ENCODE data around the gene EVC2. TPM values are rescaled to one million over a fixed set of nuclear protein-coding genes. Genes with fewer than 3 reads are reported as not detected.

EVC2 gene
- total RNA-seq, 3 donors from 2014 or later (not counting 1 experiment from before 2014, with no cell fraction given), result 0.20 to 2.6 (median 1.5) TPM

DNA sequence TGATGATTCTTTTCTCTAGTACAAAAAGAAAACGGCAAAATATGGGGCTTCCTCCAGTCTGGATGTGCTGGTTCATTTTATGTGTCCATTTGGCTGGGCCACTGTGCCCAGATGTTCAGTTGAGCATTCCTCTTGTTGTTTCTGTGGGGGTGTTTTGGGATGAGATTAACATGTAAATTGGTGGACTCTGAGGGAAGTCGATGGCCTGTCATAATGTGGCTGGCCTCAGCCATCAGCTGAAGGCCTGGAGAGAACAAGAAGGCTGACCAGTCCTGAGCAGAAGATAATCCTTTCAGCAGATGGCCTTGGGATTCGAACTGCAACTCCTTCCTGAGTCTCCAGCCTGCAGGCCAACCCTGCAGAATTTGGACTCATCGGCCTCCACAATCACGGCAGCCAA, 136.7 kb downstream of the EVC2 start:
- Histone ChIP-seq H3K27me3 (ENCODE audit: control insufficient read depth, insufficient read depth, low read length) (no peaks in the 10 kb centered on the region), H3K4me1 (ENCODE audit: control insufficient read depth, insufficient read depth, low read length) (peaks cover 9% of the 10 kb centered on the region), H3K27ac (ENCODE audit: low read length) (no peak overlapping the region), H3K4me3 (ENCODE audit: low read length) (no peak overlapping the region), H3K36me3 (ENCODE audit: control insufficient read depth, insufficient read depth, low read length) (no peaks in the 10 kb centered on the region), H3K9me3 (ENCODE audit: control insufficient read depth, insufficient read depth, low read length) (no peaks in the 10 kb centered on the region)
- no peaks in the 10 kb centered on the region for H3K9me3 Mint-ChIP-seq
- H3K27me3 Mint-ChIP-seq (ENCODE audit: low read depth in 2 of 2), result peaks cover 0 to 3% of the 10 kb centered on the region in 2 donors
- H3K27ac Mint-ChIP-seq, result no peak overlapping the region
- ATAC-seq (no peak), DNase-seq (no peak)
- H3K4me3 Mint-ChIP-seq, result no peak overlapping the region
- WGBS (ENCODE audit: insufficient coverage), result 88% methylated on average over 5 of the region's 5 CpGs
- no peaks in the 10 kb centered on the region for H3K36me3 Mint-ChIP-seq
- TF ChIP-seq, protein P1, sequence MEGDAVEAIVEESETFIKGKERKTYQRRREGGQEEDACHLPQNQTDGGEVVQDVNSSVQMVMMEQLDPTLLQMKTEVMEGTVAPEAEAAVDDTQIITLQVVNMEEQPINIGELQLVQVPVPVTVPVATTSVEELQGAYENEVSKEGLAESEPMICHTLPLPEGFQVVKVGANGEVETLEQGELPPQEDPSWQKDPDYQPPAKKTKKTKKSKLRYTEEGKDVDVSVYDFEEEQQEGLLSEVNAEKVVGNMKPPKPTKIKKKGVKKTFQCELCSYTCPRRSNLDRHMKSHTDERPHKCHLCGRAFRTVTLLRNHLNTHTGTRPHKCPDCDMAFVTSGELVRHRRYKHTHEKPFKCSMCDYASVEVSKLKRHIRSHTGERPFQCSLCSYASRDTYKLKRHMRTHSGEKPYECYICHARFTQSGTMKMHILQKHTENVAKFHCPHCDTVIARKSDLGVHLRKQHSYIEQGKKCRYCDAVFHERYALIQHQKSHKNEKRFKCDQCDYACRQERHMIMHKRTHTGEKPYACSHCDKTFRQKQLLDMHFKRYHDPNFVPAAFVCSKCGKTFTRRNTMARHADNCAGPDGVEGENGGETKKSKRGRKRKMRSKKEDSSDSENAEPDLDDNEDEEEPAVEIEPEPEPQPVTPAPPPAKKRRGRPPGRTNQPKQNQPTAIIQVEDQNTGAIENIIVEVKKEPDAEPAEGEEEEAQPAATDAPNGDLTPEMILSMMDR (IDR thresholded peaks at IDR 0.05), result no peak
- intact Hi-C loops (cut with micrococcal nuclease), result no loop called here
- peaks cover 0 to 10% of the 10 kb centered on the region in 2 donors for H3K4me1 Mint-ChIP-seq

DNA sequence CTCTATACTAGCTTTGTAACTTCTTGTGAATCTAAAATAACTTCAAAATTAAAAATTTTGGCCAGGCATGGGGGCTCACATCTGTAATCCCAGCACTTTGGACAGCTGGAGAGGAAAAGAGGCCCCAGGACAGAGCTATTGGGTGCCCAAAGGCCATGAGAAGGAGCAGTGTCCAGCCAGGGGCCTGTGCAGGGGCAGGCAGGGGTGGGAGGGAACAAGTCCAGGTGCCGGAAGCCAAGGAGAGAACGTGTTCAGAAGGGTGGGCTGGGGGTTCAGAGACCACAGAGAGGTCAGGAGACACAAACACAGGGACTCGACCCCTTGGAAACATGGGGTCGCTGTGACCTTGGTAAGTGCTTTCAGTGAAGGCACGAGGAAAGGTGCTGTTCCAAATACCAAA, 138.9 kb downstream of the EVC2 start:
- peaks cover 0 to 10% of the 10 kb centered on the region in 2 donors for H3K4me1 Mint-ChIP-seq
- no peak overlapping the region for H3K27ac Mint-ChIP-seq
- Histone ChIP-seq H3K4me3 (ENCODE audit: low read length) (no peak overlapping the region), H3K9me3 (ENCODE audit: control insufficient read depth, insufficient read depth, low read length) (no peaks in the 10 kb centered on the region), H3K27ac (ENCODE audit: low read length) (no peak overlapping the region), H3K27me3 (ENCODE audit: control insufficient read depth, insufficient read depth, low read length) (no peaks in the 10 kb centered on the region), H3K36me3 (ENCODE audit: control insufficient read depth, insufficient read depth, low read length) (no peaks in the 10 kb centered on the region), H3K4me1 (ENCODE audit: control insufficient read depth, insufficient read depth, low read length) (peaks cover 11% of the 10 kb centered on the region)
- 85% methylated on average over 5 of the region's 5 CpGs for WGBS (ENCODE audit: insufficient coverage)
- intact Hi-C loops (cut with micrococcal nuclease), result no loop called here
- H3K36me3 Mint-ChIP-seq, result no peaks in the 10 kb centered on the region
- H3K9me3 Mint-ChIP-seq, result no peaks in the 10 kb centered on the region
- no peak overlapping the region for H3K4me3 Mint-ChIP-seq
- peaks cover 0 to 3% of the 10 kb centered on the region in 2 donors for H3K27me3 Mint-ChIP-seq (ENCODE audit: low read depth in 2 of 2)
- no peak for ATAC-seq
- TF ChIP-seq, protein P1 (IDR thresholded peaks at IDR 0.05), result no peak
- DNase-seq, result no peak

DNA sequence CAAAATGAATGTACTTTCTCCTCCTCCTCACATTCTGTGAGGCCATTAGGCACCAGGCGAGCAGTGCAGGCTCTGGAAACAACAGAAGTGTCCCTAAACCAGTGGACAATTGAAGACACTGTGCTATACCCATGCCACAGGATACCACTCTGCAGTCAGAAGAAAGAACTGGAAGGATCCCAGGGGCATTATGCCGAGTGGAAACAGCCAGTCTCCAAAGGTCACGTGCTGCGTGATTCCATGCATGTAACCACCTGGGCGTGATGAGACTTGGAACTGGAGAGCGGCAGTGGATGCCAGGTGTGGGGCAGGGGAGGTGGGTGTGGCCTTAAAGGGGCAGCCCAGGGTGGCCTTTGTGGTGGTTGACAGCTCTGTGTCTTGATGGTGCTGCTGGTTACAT, 139.4 kb downstream of the EVC2 start:
- peaks cover 0 to 10% of the 10 kb centered on the region in 2 donors for H3K4me1 Mint-ChIP-seq
- H3K27me3 ChIP-seq (ENCODE audit: control insufficient read depth, insufficient read depth, low read length), result no peaks in the 10 kb centered on the region
- no peaks in the 10 kb centered on the region for H3K36me3 Mint-ChIP-seq
- no peak overlapping the region for H3K27ac ChIP-seq (ENCODE audit: low read length)
- H3K36me3 ChIP-seq (ENCODE audit: control insufficient read depth, insufficient read depth, low read length), result no peaks in the 10 kb centered on the region
- WGBS (ENCODE audit: insufficient coverage), result 93% methylated on average over 6 of the region's 6 CpGs
- ATAC-seq, result no peak
- H3K27ac Mint-ChIP-seq, result no peak overlapping the region
- H3K4me3 ChIP-seq (ENCODE audit: low read length), result no peak overlapping the region
- TF ChIP-seq, protein P1 (IDR thresholded peaks at IDR 0.05), result no peak
- no peaks in the 10 kb centered on the region for H3K9me3 ChIP-seq (ENCODE audit: control insufficient read depth, insufficient read depth, low read length)
- H3K9me3 Mint-ChIP-seq, result no peaks in the 10 kb centered on the region
- no peak overlapping the region for H3K4me3 Mint-ChIP-seq
- H3K27me3 Mint-ChIP-seq (ENCODE audit: low read depth in 2 of 2), result peaks cover 0 to 3% of the 10 kb centered on the region in 2 donors
- peaks cover 11% of the 10 kb centered on the region for H3K4me1 ChIP-seq (ENCODE audit: control insufficient read depth, insufficient read depth, low read length)
- intact Hi-C loops (cut with micrococcal nuclease), result no loop called here
- DNase-seq, result no peak

DNA sequence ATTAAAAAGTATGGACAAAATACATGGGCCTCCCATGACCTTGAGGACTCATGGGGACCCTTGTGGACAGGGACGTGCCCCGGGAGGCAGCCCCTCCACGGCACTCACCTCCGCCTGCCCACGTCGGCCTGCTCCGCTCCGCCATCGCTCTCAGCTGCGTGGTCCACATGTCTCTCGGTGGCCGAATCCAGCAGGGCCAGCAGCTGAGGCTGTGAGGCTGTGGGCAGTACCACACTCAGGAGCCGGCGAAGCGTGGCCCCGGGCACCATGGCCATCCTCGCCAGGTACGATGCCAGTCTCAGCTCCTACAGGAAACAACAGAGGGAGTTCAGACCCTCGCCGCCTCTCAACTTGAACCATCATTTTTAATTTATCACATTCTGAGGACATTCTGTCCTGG, 140.0 kb downstream of the EVC2 start:
- no peaks in the 10 kb centered on the region for H3K9me3 Mint-ChIP-seq
- H3K4me3 Mint-ChIP-seq, result no peak overlapping the region
- TF ChIP-seq, protein P1 (IDR thresholded peaks at IDR 0.05), result no peak
- Histone ChIP-seq H3K36me3 (ENCODE audit: control insufficient read depth, insufficient read depth, low read length) (no peaks in the 10 kb centered on the region), H3K4me1 (ENCODE audit: control insufficient read depth, insufficient read depth, low read length) (peaks cover 11% of the 10 kb centered on the region), H3K4me3 (ENCODE audit: low read length) (no peak overlapping the region), H3K27me3 (ENCODE audit: control insufficient read depth, insufficient read depth, low read length) (no peaks in the 10 kb centered on the region), H3K27ac (ENCODE audit: low read length) (no peak overlapping the region), H3K9me3 (ENCODE audit: control insufficient read depth, insufficient read depth, low read length) (no peaks in the 10 kb centered on the region)
- no peak for ATAC-seq
- no peaks in the 10 kb centered on the region for H3K36me3 Mint-ChIP-seq
- 94% methylated on average over 20 of the region's 20 CpGs for WGBS (ENCODE audit: insufficient coverage)
- H3K4me1 Mint-ChIP-seq, result peaks cover 0 to 10% of the 10 kb centered on the region in 2 donors
- peaks cover 0 to 3% of the 10 kb centered on the region in 2 donors for H3K27me3 Mint-ChIP-seq (ENCODE audit: low read depth in 2 of 2)
- intact Hi-C loops (cut with micrococcal nuclease), result no loop called here
- DNase-seq, result no peak
- no peak overlapping the region for H3K27ac Mint-ChIP-seq
